Thyroid gland (tissue), 4 donors: ENCODE results near the gene PTCRA.

Source experiments
- CTCF ChIP-seq, 6 experiments: fragments of 200-600 bp in 3 of 6; fragments of 450-650 bp in 3 of 6; sonication (generic) in 3 of 6; IDR thresholded peaks; one replicate each; pipeline ENCODE4 v1.5.1; 2016 to 2019; ENCODE audit warnings: antibody characterized with exemption in 6 of 6, mild to moderate bottlenecking in 2 of 6, inconsistent platforms in 1 of 6, moderate library complexity in 1 of 6
- POLR2A ChIP-seq, 2 donors: fragments of 450-650 bp; IDR thresholded peaks; one replicate each; pipeline ENCODE4 v1.6.1; 2017; ENCODE audit warnings: antibody characterized with exemption in 2 of 2, mild to moderate bottlenecking in 2 of 2, moderate library complexity in 1 of 2

- TF ChIP-seq CTCF (IDR thresholded peaks at IDR 0.05): no peak
- TF ChIP-seq POLR2A (IDR thresholded peaks at IDR 0.05): no peak
Observed at GRCh38 chr6:42961020-42961470, 45.2 kb downstream of the PTCRA start.
